ENCODE data around the gene MT1F.
"Not testable (repeated sequence)": the region's sequence is repeated elsewhere in the genome, so short reads cannot be mapped to it uniquely, and the experiment has no call there.

Gene MT1F

DNA sequence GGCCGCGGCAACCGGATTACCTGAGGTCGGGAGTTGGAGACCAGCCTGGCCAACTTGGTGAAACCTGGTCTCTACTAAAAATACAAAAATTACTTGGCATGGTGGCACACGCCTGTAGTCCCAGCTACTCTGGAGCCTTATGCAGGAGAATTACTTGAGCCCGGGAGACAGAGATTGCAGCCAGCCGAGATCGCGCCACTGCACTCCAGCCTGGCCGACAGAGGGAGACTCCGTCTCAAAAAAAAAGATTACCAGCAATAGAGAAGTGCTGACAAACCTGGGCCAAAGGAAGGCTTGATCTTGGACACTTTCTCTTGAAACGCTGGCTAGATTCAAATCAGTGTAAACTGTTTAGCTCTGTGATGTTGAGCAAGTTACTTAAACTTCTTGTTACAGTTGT is 16.2 kb downstream of the MT1F start:
- peaks cover 32% of the 10 kb centered on the region for H3K27me3 ChIP-seq (ENCODE audit: insufficient read depth, low read length)
- no peak overlapping the region for H3K27ac ChIP-seq (ENCODE audit: low read depth, low read length)
- H3K4me1 ChIP-seq (ENCODE audit: control insufficient read depth, insufficient read depth, low read length, unreplicated experiment) = no peaks in the 10 kb centered on the region
- H3K79me2 ChIP-seq (ENCODE audit: control insufficient read depth, insufficient read depth, low read length, unreplicated experiment) = no peaks in the 10 kb centered on the region
- no peak overlapping the region for H2AFZ ChIP-seq (ENCODE audit: low read length, unreplicated experiment)
- H3K36me3 ChIP-seq (ENCODE audit: insufficient read depth, low read length) = no peaks in the 10 kb centered on the region
- no peak overlapping the region for H3K4me3 ChIP-seq (ENCODE audit: low read depth, low read length)

- H2AFZ ChIP-seq (ENCODE audit: low read length, unreplicated experiment); H3K36me3 ChIP-seq (ENCODE audit: insufficient read depth, low read length); H3K79me2 ChIP-seq (ENCODE audit: control insufficient read depth, insufficient read depth, low read length, unreplicated experiment); H3K4me1 ChIP-seq (ENCODE audit: control insufficient read depth, insufficient read depth, low read length, unreplicated experiment); H3K27ac ChIP-seq (ENCODE audit: low read depth, low read length); H3K4me3 ChIP-seq (ENCODE audit: low read depth, low read length): not testable (repeated sequence)
- peaks cover 25% of the 10 kb centered on the region for H3K27me3 ChIP-seq (ENCODE audit: insufficient read depth, low read length)
Measured at GRCh38 chr16:56674570-56674969, 16.8 kb downstream of the MT1F start.

- Histone ChIP-seq H3K27me3 (ENCODE audit: insufficient read depth, low read length) (peaks cover 13% of the 10 kb centered on the region; the same call in 1 of the 2 replicates), H3K36me3 (ENCODE audit: insufficient read depth, low read length) (no peaks in the 10 kb centered on the region), H2AFZ (ENCODE audit: low read length, unreplicated experiment) (no peak overlapping the region), H3K27ac (ENCODE audit: low read depth, low read length) (no peak overlapping the region), H3K4me1 (ENCODE audit: control insufficient read depth, insufficient read depth, low read length, unreplicated experiment) (no peaks in the 10 kb centered on the region), H3K79me2 (ENCODE audit: control insufficient read depth, insufficient read depth, low read length, unreplicated experiment) (no peaks in the 10 kb centered on the region), H3K4me3 (ENCODE audit: low read depth, low read length) (no peak overlapping the region)
Measured at GRCh38 chr16:56675685-56676210, 18.0 kb downstream of the MT1F start.

DNA sequence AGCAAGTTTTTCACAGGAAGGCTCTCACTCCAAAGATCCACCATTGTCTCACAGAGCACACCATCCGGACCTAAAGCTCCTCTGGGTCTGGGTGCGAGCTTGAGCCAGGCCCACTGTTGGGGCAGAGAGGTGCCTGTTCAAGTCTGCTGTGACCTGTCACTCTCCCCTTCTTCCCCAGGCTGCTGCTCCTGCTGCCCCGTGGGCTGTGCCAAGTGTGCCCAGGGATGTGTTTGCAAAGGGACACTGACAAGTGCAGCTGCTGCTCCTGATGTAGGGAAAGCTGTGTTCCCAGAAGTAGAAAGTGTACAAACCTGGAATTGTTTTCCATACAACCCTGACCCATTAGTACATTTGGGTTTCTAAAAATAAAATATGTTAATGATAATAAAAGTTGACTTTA is 19.7 kb downstream of the MT1F start:
- H3K4me3 ChIP-seq (ENCODE audit: low read depth, low read length) = no peak overlapping the region
- no peaks in the 10 kb centered on the region for H3K36me3 ChIP-seq (ENCODE audit: insufficient read depth, low read length)
- peaks cover 8% of the 10 kb centered on the region; the same call in 1 of the 2 replicates for H3K27me3 ChIP-seq (ENCODE audit: insufficient read depth, low read length)
- H3K4me1 ChIP-seq (ENCODE audit: control insufficient read depth, insufficient read depth, low read length, unreplicated experiment) = no peaks in the 10 kb centered on the region
- H2AFZ ChIP-seq (ENCODE audit: low read length, unreplicated experiment) = no peak overlapping the region
- H3K27ac ChIP-seq (ENCODE audit: low read depth, low read length) = no peak overlapping the region
- H3K79me2 ChIP-seq (ENCODE audit: control insufficient read depth, insufficient read depth, low read length, unreplicated experiment) = no peaks in the 10 kb centered on the region

DNA sequence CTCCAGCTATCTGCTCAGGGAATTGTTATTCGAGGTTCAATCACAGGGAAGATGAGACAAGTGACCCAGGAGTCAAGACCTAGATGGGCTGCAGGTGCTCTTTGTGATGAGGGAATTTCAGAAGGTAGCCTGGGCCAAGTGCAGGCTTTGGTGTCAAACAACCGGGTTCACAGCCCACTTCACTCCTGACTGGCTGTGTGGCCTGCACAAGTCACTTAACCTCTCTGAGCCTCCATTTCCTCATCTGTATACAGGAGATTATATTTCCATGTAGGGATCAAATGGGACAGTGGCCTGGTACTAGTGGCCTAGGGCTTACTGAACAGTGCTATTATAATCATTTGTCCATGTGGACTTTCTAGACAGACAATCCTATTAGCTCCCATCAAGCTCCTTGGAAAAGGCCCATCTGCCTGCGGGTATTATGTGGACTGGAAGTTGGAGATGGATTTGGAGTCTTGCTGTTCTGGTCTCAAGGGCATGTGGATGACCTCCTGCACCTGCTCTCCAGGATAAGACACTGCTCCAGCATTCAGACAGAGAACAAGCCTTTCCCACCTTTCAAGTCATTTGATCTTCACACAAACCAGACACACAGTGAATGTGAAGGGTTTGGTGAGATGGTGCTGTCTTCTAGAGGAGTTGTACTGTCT is 21.4 kb downstream of the MT1F start:
- peaks cover 13% of the 10 kb centered on the region for H3K4me1 ChIP-seq (ENCODE audit: control insufficient read depth, insufficient read depth, low read length, unreplicated experiment)
- H3K27ac ChIP-seq (ENCODE audit: low read depth, low read length) = no peak overlapping the region
- H3K79me2 ChIP-seq (ENCODE audit: control insufficient read depth, insufficient read depth, low read length, unreplicated experiment) = peaks cover 7% of the 10 kb centered on the region
- no peak overlapping the region for H3K4me3 ChIP-seq (ENCODE audit: low read depth, low read length)
- H3K27me3 ChIP-seq (ENCODE audit: insufficient read depth, low read length) = peaks cover 8% of the 10 kb centered on the region; the same call in 1 of the 2 replicates
- no peaks in the 10 kb centered on the region for H3K36me3 ChIP-seq (ENCODE audit: insufficient read depth, low read length)
- H2AFZ ChIP-seq (ENCODE audit: low read length, unreplicated experiment) = no peak overlapping the region

DNA sequence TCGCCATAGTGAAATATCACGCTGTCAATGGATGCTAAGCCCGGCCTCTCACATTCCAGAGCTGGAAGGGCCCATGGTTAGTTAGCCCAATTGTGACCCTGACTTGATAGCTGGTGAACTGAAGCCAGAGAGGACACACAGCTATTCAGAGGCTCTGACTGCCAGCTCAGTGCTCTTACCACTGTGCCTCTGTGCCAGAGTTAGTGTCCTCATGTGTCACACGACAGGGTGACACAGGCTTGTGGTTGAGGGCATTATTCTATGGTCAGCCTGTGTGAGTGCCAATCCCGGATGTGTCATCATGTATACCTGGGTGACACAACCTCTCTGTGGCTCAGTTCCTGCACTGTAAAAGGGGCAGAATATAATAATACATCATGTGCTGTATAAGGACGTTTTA is 22.1 kb downstream of the MT1F start:
- Histone ChIP-seq H3K79me2 (ENCODE audit: control insufficient read depth, insufficient read depth, low read length, unreplicated experiment) (peaks cover 7% of the 10 kb centered on the region), H3K4me3 (ENCODE audit: low read depth, low read length) (no peak overlapping the region), H3K27ac (ENCODE audit: low read depth, low read length) (no peak overlapping the region), H3K27me3 (ENCODE audit: insufficient read depth, low read length) (peaks cover 8% of the 10 kb centered on the region; the same call in 1 of the 2 replicates), H2AFZ (ENCODE audit: low read length, unreplicated experiment) (no peak overlapping the region), H3K36me3 (ENCODE audit: insufficient read depth, low read length) (no peaks in the 10 kb centered on the region), H3K4me1 (ENCODE audit: control insufficient read depth, insufficient read depth, low read length, unreplicated experiment) (peaks cover 19% of the 10 kb centered on the region)

GRCh38 chr16:56681939-56682702 is 24.4 kb downstream of the MT1F start, which contains the start of gene MT1X:
TSS of gene MT1X (plus strand) at chr16:56682470. CDS start at chr16:56682541, 71 bp downstream.
- Histone ChIP-seq H3K79me2 (ENCODE audit: control insufficient read depth, insufficient read depth, low read length, unreplicated experiment) (peaks cover 7% of the 10 kb centered on the region), H3K4me3 (ENCODE audit: low read depth, low read length) (peak within 1 kb of the TSS; percentile 91), H2AFZ (ENCODE audit: low read length, unreplicated experiment) (peak within 1 kb of the TSS; percentile 89), H3K36me3 (ENCODE audit: insufficient read depth, low read length) (no peaks in the 10 kb centered on the region), H3K27ac (ENCODE audit: low read depth, low read length) (no peak within 1 kb of the TSS), H3K27me3 (ENCODE audit: insufficient read depth, low read length) (no peaks in the 10 kb centered on the region), H3K4me1 (ENCODE audit: control insufficient read depth, insufficient read depth, low read length, unreplicated experiment) (peaks cover 19% of the 10 kb centered on the region)

GRCh38 chr16:56682703-56683397 is 25.1 kb downstream of the MT1F start:
- Histone ChIP-seq H3K27ac (ENCODE audit: low read depth, low read length) (no peak overlapping the region), H3K36me3 (ENCODE audit: insufficient read depth, low read length) (no peaks in the 10 kb centered on the region), H3K79me2 (ENCODE audit: control insufficient read depth, insufficient read depth, low read length, unreplicated experiment) (peaks cover 7% of the 10 kb centered on the region), H3K27me3 (ENCODE audit: insufficient read depth, low read length) (no peaks in the 10 kb centered on the region), H3K4me1 (ENCODE audit: control insufficient read depth, insufficient read depth, low read length, unreplicated experiment) (peaks cover 19% of the 10 kb centered on the region), H2AFZ (ENCODE audit: low read length, unreplicated experiment) (peak overlapping the region; percentile 20), H3K4me3 (ENCODE audit: low read depth, low read length) (peak overlapping the region; percentile 91)

GRCh38 chr16:56683424-56684172 is 25.8 kb downstream of the MT1F start:
- no peaks in the 10 kb centered on the region for H3K27me3 ChIP-seq (ENCODE audit: insufficient read depth, low read length)
- H3K4me1 ChIP-seq (ENCODE audit: control insufficient read depth, insufficient read depth, low read length, unreplicated experiment) = peaks cover 19% of the 10 kb centered on the region
- H3K4me3 ChIP-seq (ENCODE audit: low read depth, low read length) = peak overlapping the region; percentile 91
- no peak overlapping the region for H3K27ac ChIP-seq (ENCODE audit: low read depth, low read length)
- H3K79me2 ChIP-seq (ENCODE audit: control insufficient read depth, insufficient read depth, low read length, unreplicated experiment) = peaks cover 7% of the 10 kb centered on the region
- H2AFZ ChIP-seq (ENCODE audit: low read length, unreplicated experiment) = no peak overlapping the region
- no peaks in the 10 kb centered on the region for H3K36me3 ChIP-seq (ENCODE audit: insufficient read depth, low read length)
